Measurements from ENCODE around the gene PRKN. TPM values are rescaled to one million over a fixed set of nuclear protein-coding genes. Genes with fewer than 3 reads are reported as not detected.

PRKN gene
- total RNA-seq, 4 donors from 2014 or later = 8.4 to 44.8 (median 12.6) TPM

- ATAC-seq (ENCODE audit: low FRiP score) = no peak
- DNase-seq (ENCODE audit: low spot score) = no peak
- TF ChIP-seq, protein P1, sequence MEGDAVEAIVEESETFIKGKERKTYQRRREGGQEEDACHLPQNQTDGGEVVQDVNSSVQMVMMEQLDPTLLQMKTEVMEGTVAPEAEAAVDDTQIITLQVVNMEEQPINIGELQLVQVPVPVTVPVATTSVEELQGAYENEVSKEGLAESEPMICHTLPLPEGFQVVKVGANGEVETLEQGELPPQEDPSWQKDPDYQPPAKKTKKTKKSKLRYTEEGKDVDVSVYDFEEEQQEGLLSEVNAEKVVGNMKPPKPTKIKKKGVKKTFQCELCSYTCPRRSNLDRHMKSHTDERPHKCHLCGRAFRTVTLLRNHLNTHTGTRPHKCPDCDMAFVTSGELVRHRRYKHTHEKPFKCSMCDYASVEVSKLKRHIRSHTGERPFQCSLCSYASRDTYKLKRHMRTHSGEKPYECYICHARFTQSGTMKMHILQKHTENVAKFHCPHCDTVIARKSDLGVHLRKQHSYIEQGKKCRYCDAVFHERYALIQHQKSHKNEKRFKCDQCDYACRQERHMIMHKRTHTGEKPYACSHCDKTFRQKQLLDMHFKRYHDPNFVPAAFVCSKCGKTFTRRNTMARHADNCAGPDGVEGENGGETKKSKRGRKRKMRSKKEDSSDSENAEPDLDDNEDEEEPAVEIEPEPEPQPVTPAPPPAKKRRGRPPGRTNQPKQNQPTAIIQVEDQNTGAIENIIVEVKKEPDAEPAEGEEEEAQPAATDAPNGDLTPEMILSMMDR (IDR thresholded peaks at IDR 0.05) = no peak
Measured at GRCh38 chr6:161463071-161463470, 1264.5 kb downstream of the PRKN start.

GRCh38 chr6:161462148-161462547 is 1265.4 kb downstream of the PRKN start:
- DNase-seq (ENCODE audit: low spot score) (no peak), ATAC-seq (ENCODE audit: low FRiP score) (no peak)
- TF ChIP-seq, protein P1 (IDR thresholded peaks at IDR 0.05) = no peak

- DNase-seq (ENCODE audit: low spot score) (no peak), ATAC-seq (ENCODE audit: low FRiP score) (no peak)
- TF ChIP-seq, protein P1 (IDR thresholded peaks at IDR 0.05) = no peak
Measured at GRCh38 chr6:161459008-161459615, 1268.5 kb downstream of the PRKN start.

DNA sequence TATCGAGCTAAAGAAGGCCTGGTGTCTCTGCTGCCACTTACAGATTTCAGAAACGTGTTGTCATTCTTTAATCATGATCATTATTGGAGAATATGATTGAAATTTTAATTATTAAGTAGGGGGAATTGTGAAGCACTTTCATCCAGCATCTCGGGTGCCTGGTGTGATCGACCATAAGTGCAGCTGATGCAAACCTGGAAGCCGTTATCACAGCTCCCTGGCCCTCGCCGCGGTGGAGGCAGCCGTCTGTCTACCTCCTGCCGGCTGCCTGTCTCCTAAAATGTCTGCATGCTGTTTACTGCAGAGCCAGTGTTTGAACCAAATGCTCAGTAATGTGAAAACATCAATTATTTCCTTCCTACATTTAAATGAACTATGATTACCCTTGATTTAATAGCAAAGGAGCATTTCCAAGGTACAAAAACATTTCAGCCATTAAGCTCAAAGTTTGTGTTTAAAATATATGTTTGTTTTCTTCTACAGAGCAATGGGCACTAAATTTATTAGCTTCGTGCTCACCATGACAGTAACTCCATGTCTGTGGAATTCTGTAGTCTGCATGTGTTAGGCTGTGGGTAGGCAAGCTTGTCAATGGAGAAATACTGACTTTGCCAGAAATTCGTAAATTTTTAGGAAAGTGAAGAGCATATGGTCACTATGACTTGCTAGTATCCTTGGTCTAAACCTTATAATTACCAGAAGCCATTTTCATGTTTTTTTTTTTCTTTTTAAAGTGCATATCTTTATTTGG is 1269.2 kb downstream of the PRKN start:
- no peak for DNase-seq (ENCODE audit: low spot score)
- TF ChIP-seq, protein P1 (IDR thresholded peaks at IDR 0.05) = no peak
- no peak for ATAC-seq (ENCODE audit: low FRiP score)

- DNase-seq (ENCODE audit: low spot score) (no peak), ATAC-seq (ENCODE audit: low FRiP score) (no peak)
- TF ChIP-seq, protein P1 (IDR thresholded peaks at IDR 0.05) = no peak
Measured at GRCh38 chr6:161455848-161456247, 1271.7 kb downstream of the PRKN start.

GRCh38 chr6:161453558-161453957 is 1274.0 kb downstream of the PRKN start:
- TF ChIP-seq, protein P1 (IDR thresholded peaks at IDR 0.05) = no peak
- DNase-seq (ENCODE audit: low spot score) (no peak), ATAC-seq (ENCODE audit: low FRiP score) (no peak)

- no peak for DNase-seq (ENCODE audit: low spot score)
- ATAC-seq (ENCODE audit: low FRiP score) = no peak
- TF ChIP-seq, protein P1 (IDR thresholded peaks at IDR 0.05) = no peak
Measured at GRCh38 chr6:161452241-161452640, 1275.3 kb downstream of the PRKN start.

Measured in omental fat pad (tissue), 4 donors.